ENCODE results near the gene ANXA2. TPM values are rescaled to one million over a fixed set of nuclear protein-coding genes. Genes with fewer than 3 reads are reported as not detected.
"Not testable (repeated sequence)": the region's sequence is repeated elsewhere in the genome, so short reads cannot be mapped to it uniquely, and the experiment has no call there.

Gene ANXA2
- total RNA-seq, 2 experiments from 2014 or later: 230 to 242 TPM

DNA sequence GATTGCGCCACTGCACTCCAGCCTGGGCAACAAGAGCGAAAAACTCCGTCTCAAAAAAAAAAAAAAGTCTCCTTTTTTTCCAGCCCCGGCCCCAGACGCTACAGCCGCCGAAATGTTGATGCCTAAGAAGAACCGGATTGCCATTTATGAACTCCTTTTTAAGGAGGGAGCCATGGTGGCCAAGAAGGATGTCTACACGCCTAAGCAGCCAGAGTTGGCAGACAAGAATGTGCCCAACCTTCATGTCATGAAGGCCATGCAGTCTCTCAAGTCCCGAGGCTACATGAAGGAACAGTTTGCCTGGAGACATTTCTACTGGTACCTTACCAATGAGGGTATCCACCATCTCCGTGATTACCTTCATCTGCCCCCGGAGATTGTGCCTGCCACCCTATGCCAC is 6.6 kb upstream of the ANXA2 start:
- ATAC-seq (ENCODE audit: low read depth); H3K27ac Mint-ChIP-seq; DNase-seq; H3K36me3 Mint-ChIP-seq; H3K4me3 Mint-ChIP-seq; H3K9me3 Mint-ChIP-seq; POLR2A ChIA-PET; H3K27me3 Mint-ChIP-seq: not testable (repeated sequence)
- H3K4me1 Mint-ChIP-seq: peaks cover 12% of the 10 kb centered on the region

DNA sequence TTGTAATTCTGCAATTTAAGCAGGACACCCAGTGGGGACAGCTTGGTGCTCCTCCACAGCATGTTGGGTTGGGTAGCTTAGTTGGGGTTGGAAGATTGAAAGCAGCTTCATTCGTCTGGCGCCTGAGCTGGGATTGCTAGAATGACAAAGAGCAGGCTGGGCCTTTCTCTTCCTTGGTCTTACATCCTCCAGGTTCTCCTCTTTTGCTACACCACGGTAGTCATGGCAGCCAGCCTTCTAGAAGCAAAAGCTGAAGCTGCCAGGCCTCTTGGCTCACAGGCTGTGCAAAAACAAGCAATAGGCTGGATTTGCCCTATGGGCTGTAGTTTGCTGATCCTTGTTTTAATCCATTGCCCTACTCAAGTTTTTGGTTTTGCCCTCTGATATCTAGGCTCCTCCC is 3.2 kb upstream of the ANXA2 start:
- Mint-ChIP-seq H3K27me3 (peaks cover 9% of the 10 kb centered on the region), H3K4me1 (peaks cover 16% of the 10 kb centered on the region), H3K36me3 (peaks cover 6% of the 10 kb centered on the region), H3K4me3 (no peak overlapping the region), H3K27ac (no peak overlapping the region), H3K9me3 (no peaks in the 10 kb centered on the region)
- no peak for ATAC-seq (ENCODE audit: low read depth)
- POLR2A ChIA-PET: interaction anchor here (0.9 kb wide), 1 partner anchor 41 kb away, joined by 3 read pairs; no protein-coding TSS in a partner anchor
- no peak for DNase-seq

DNA sequence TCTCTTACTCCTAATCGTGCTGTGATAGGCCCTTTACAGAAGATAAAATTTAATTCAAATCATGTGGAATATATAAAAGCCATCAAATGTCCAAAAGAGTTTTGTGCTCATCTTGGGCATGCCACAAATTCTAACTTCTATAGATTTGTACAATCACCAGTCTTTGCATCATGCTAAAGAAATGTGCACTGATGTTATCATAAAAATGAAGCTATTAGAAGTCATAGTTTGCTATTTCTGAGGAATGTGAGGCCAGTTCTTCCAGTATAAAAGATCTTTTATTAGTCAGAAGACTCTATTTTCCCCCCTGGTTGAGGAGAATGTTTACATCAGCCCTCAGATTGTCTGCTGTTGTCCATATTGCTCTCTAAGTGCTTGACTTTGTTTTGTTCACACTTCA is 2.1 kb upstream of the ANXA2 start:
- Mint-ChIP-seq H3K27me3 (peaks cover 9% of the 10 kb centered on the region), H3K27ac (no peak overlapping the region), H3K4me3 (no peak overlapping the region), H3K4me1 (peaks cover 21% of the 10 kb centered on the region), H3K36me3 (peaks cover 11% of the 10 kb centered on the region), H3K9me3 (no peaks in the 10 kb centered on the region)
- DNase-seq: no peak
- POLR2A ChIA-PET: no interaction called here
- no peak for ATAC-seq (ENCODE audit: low read depth)

- H3K4me3 Mint-ChIP-seq: peak overlapping the region; percentile 85
- ATAC-seq (ENCODE audit: low read depth) (no peak), DNase-seq (no peak)
- peaks cover 15% of the 10 kb centered on the region for H3K36me3 Mint-ChIP-seq
- peaks cover 9% of the 10 kb centered on the region for H3K27me3 Mint-ChIP-seq
- H3K9me3 Mint-ChIP-seq: no peaks in the 10 kb centered on the region
- POLR2A ChIA-PET: interaction anchor here (1.0 to 2.6 kb wide), 6 partner anchors 9 to 711 kb away, joined by 5 to 46 read pairs (median 10); partner anchors contain the start of genes BNIP2 and ICE2
- H3K27ac Mint-ChIP-seq: peak overlapping the region; percentile 96
- H3K4me1 Mint-ChIP-seq: peaks cover 21% of the 10 kb centered on the region
Measured at GRCh38 chr15:60399246-60399915, 1.6 kb upstream of the ANXA2 start.

DNA sequence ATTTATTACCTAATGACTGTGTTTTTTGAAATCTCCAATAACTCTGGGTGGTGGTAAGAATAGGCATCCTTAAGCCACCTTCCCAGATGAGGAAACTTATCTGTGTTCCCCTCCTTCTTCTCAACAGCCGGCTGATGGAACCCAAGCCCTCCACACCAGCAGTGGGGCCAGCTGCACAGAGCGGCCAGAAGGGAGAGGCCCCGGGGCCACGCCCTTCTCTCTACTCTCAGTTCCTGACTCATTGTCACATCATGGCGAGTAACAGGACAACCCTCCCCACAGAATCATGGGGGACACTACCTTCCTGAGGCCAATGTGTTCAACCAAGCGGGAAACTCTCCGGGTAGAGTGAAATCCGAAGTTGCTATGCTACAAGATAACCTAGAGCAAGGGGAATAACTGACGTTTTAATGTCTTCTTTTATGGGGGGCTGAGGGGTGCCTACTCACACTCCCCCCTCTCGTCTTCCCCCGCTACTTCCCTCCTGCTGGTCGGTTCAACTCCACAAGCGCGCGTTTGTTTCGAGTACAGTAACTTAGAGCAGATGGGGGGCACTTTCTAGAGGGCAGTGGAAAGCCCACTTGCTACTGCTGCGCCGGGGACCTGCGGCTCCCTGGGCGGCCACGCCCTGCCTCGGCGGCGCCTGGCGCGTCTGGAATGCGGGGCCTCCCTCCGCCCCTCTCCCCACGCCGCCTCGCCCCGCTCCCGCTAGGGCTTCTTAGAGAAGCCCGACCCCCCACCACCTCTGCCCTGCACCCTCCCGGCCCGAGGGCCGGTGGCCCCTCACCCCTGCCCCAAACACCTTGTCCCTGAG is 621 bp downstream of the ANXA2 start:
- H3K9me3 Mint-ChIP-seq: no peaks in the 10 kb centered on the region
- H3K4me3 Mint-ChIP-seq: peak overlapping the region; percentile 97
- POLR2A ChIA-PET: interaction anchor here (1.0 to 2.6 kb wide), 9 partner anchors 12 to 708 kb away, joined by 3 to 46 read pairs (median 8); partner anchors contain the start of genes BNIP2 and ICE2
- ATAC-seq (ENCODE audit: low read depth) (peak; percentile 27), DNase-seq (peak; percentile 65)
- H3K27ac Mint-ChIP-seq: peak overlapping the region; percentile 91
- H3K27me3 Mint-ChIP-seq: peaks cover 3% of the 10 kb centered on the region
- H3K36me3 Mint-ChIP-seq: peaks cover 26% of the 10 kb centered on the region
- H3K4me1 Mint-ChIP-seq: peaks cover 32% of the 10 kb centered on the region

- H3K27me3 Mint-ChIP-seq: peaks cover 3% of the 10 kb centered on the region
- no peaks in the 10 kb centered on the region for H3K9me3 Mint-ChIP-seq
- H3K4me3 Mint-ChIP-seq: peak overlapping the region; percentile 97
- DNase-seq: no peak
- no peak overlapping the region for H3K27ac Mint-ChIP-seq
- H3K36me3 Mint-ChIP-seq: peaks cover 29% of the 10 kb centered on the region
- peaks cover 34% of the 10 kb centered on the region for H3K4me1 Mint-ChIP-seq
- POLR2A ChIA-PET: interaction anchor here (2.6 kb wide), 1 partner anchor 82 kb away, joined by 31 read pairs; the partner anchor contains the start of gene ICE2
- no peak for ATAC-seq (ENCODE audit: low read depth)
Measured at GRCh38 chr15:60396560-60396957, 1.2 kb downstream of the ANXA2 start.

GRCh38 chr15:60396100-60396499 is 1.7 kb downstream of the ANXA2 start:
- Mint-ChIP-seq H3K4me3 (peak overlapping the region; percentile 97), H3K36me3 (peaks cover 30% of the 10 kb centered on the region), H3K9me3 (no peaks in the 10 kb centered on the region), H3K4me1 (peaks cover 36% of the 10 kb centered on the region), H3K27me3 (peaks cover 3% of the 10 kb centered on the region), H3K27ac (no peak overlapping the region)
- ATAC-seq (ENCODE audit: low read depth): no peak
- POLR2A ChIA-PET: no interaction called here
- no peak for DNase-seq

DNA sequence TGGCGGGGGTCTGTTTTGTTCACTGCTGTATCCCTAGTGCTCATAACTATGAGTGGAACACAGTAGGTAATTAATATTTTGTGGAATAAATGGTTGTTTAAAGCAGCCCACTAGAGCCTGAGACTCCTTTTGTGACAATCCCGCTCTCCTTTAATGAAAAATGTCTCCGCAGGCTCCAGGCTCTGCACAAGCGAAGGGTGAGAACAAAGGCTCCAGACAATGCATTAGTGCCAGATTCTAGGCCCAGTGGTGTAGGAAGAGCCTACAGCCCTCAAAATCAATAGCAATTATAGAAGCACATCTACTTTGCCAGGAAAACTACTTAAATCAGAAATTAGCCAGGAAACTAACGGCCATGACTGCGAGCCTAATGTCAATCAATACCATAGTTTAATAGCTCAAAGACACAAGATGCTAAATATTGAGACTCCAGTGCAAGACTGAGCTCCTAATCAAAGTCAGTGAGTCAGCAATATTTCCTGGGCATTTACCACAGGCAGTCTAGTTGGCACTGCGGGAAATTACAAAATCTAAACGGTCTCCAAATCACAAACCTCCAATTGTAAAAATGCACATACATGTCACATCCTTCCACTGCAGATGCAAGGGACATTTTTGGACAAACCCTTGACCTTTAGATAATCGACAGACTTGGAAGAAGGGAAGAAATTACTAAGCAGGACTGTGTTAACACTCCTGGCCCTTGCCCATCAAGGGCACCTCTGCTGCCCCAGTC is 2.3 kb downstream of the ANXA2 start:
- no peak overlapping the region for H3K27ac Mint-ChIP-seq
- POLR2A ChIA-PET: no interaction called here
- no peak for ATAC-seq (ENCODE audit: low read depth)

DNA sequence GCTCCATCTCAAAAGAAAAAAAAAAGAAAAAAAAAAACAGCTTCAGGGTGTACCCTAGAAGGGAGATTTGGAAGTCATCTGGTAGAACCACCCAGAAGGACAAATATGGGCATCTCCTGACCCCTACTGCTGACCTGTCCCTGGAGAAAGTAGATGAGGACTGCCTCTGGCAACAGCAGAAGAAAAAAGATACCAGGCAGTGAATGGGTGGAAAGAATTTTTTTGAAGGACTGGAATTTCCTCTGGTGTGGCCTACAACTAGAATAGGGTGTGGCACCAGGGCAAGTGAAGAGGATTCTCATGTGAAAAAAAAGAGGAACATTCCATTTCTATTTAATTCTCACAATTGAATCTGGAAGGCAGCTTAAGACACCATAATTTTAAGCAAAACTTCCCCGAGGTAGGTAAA is 3.1 kb downstream of the ANXA2 start:
- POLR2A ChIA-PET: interaction anchor here (0.6 to 1.2 kb wide), 2 partner anchors 85 to 445 kb away, joined by 3 to 5 read pairs; no protein-coding TSS in a partner anchor
- Mint-ChIP-seq H3K27ac (no peak overlapping the region), H3K9me3 (no peaks in the 10 kb centered on the region), H3K27me3 (peaks cover 3% of the 10 kb centered on the region), H3K4me3 (no peak overlapping the region), H3K4me1 (peaks cover 44% of the 10 kb centered on the region), H3K36me3 (peaks cover 30% of the 10 kb centered on the region)
- ATAC-seq (ENCODE audit: low read depth): no peak
- DNase-seq: no peak

More for the DNA sequence above, 2.3 kb downstream of the ANXA2 start:
- Mint-ChIP-seq H3K4me3 (peak overlapping the region; percentile 4), H3K4me1 (peaks cover 37% of the 10 kb centered on the region), H3K27me3 (peaks cover 3% of the 10 kb centered on the region), H3K9me3 (no peaks in the 10 kb centered on the region), H3K36me3 (peaks cover 30% of the 10 kb centered on the region)
- DNase-seq: no peak

DNA sequence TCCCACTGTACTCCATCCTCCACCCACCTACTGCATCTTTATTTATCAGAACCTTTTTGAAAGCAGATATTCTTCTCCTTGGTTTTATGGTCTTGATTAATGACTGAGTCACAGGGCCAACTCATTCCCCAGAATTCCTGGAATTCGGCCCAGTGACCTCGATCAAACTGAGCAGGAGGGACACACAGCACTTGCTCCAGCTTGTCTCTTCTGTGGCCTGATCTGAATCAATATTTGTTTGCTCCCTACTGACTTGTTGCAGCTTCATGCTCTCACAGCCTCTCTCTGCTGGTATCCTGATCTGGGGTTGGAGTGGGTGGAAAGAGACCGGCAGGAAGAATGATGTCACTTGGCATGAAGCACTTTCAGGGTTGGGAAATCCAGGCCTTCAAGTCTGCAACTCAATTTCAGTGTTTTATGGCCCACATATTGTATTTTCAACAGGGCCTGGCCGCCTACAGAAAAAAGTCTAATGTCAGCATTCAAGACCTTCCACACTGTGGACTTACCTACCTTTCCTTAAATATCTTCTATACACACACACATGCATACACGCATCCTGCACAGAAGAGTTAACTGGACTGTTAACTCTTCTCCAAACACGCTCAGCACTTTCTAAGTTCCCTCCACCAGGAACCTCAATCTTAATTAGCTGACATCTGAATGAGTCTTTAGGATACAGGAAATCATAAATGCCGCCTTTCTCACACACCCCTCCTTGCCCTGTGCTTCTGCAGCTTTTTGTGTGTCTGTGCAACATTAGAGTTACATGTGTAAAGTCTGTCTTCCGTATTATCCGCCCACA is 4.6 kb downstream of the ANXA2 start:
- H3K4me1 Mint-ChIP-seq: peaks cover 49% of the 10 kb centered on the region
- no peak for ATAC-seq (ENCODE audit: low read depth)
- no peaks in the 10 kb centered on the region for H3K27me3 Mint-ChIP-seq
- H3K27ac Mint-ChIP-seq: no peak overlapping the region
- DNase-seq: no peak
- H3K4me3 Mint-ChIP-seq: no peak overlapping the region
- POLR2A ChIA-PET: no interaction called here
- peaks cover 27% of the 10 kb centered on the region for H3K36me3 Mint-ChIP-seq
- H3K9me3 Mint-ChIP-seq: no peaks in the 10 kb centered on the region

- Mint-ChIP-seq H3K36me3 (peaks cover 29% of the 10 kb centered on the region), H3K9me3 (no peaks in the 10 kb centered on the region), H3K4me3 (no peak overlapping the region), H3K4me1 (peaks cover 51% of the 10 kb centered on the region), H3K27me3 (no peaks in the 10 kb centered on the region), H3K27ac (no peak overlapping the region)
- ATAC-seq (ENCODE audit: low read depth) (no peak), DNase-seq (no peak)
- POLR2A ChIA-PET: no interaction called here
Measured at GRCh38 chr15:60392601-60392985, 5.2 kb downstream of the ANXA2 start.

DNA sequence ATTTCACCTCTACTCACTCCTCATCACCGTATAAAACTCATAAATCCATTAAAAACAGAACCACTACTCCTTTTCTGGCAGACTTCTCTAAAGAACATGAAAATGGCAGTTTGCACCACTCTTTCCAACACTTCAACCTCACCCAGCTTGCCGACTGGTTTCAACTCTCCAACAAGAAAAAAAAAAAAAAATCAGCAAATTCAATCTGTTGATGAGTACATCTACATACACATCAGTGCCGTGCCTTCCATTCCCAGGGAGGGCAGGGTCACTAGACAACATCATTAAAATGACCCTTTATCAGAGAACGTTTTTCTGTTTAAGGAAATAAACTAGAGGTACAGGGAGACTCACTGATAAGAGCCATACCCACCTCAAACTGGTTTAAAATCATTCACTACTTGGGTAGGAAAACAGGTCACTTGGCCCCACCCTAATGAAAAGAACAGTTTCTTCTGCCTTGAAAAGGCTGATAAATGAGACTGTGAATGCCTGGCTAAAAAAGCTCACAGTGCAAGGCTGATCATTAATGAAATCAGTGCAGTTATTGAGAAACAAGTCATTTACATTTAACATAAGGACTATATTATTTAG is 6.0 kb downstream of the ANXA2 start:
- Mint-ChIP-seq H3K4me3 (no peak overlapping the region), H3K27ac (no peak overlapping the region), H3K9me3 (no peaks in the 10 kb centered on the region), H3K27me3 (no peaks in the 10 kb centered on the region), H3K36me3 (peaks cover 36% of the 10 kb centered on the region), H3K4me1 (peaks cover 54% of the 10 kb centered on the region)
- DNase-seq (no peak), ATAC-seq (ENCODE audit: low read depth) (no peak)
- POLR2A ChIA-PET: no interaction called here
